ENCODE measurements around the gene COQ5.

DNA sequence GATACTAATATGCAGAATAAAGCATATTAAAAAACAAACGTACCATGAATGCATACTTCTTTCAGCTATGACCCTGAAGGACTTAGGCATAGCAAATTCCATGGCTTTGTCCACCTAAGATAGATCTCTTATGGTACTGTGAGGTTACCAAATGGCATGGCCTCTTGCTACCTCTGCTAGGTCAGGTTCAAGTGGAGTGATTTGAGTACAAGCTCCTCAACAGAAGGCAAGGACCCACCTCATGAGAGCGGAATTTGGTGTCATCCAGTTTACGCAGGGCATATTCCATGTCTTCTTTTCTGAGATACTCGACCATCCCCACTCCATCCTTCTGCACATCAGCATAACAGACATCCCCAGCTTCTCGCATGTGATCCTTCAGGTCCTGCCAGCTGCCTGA lies 65.2 kb downstream of the COQ5 start:
- TF ChIP-seq, protein P1, sequence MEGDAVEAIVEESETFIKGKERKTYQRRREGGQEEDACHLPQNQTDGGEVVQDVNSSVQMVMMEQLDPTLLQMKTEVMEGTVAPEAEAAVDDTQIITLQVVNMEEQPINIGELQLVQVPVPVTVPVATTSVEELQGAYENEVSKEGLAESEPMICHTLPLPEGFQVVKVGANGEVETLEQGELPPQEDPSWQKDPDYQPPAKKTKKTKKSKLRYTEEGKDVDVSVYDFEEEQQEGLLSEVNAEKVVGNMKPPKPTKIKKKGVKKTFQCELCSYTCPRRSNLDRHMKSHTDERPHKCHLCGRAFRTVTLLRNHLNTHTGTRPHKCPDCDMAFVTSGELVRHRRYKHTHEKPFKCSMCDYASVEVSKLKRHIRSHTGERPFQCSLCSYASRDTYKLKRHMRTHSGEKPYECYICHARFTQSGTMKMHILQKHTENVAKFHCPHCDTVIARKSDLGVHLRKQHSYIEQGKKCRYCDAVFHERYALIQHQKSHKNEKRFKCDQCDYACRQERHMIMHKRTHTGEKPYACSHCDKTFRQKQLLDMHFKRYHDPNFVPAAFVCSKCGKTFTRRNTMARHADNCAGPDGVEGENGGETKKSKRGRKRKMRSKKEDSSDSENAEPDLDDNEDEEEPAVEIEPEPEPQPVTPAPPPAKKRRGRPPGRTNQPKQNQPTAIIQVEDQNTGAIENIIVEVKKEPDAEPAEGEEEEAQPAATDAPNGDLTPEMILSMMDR (optimal IDR thresholded peaks at IDR 0.05 in 1 of 3, IDR thresholded peaks at IDR 0.05 in 1 of 3, conservative IDR thresholded peaks at IDR 0.05 in 1 of 3; ENCODE audit: extremely low read depth in 1 of 3, insufficient read depth in 2 of 3, low read length in 3 of 3): no peak
- TF ChIP-seq EZH2 (IDR thresholded peaks at IDR 0.05; ENCODE audit: low read length): no peak
